Muscle of leg (tissue), 11 donors: Measurements from ENCODE around the gene ADARB2. TPM values are rescaled to one million over a fixed set of nuclear protein-coding genes. Genes with fewer than 3 reads are reported as not detected.

ENCODE experiments used
- DNase-seq: peaks from one replicate; pipeline ENCODE4 v3.0.0; 2013
- H3K27ac ChIP-seq: one replicate; pipeline ENCODE4 v1.5.1; 2013; ENCODE audit warnings: mild to moderate bottlenecking, low read length, control low read depth
- H3K27me3 ChIP-seq: one replicate; pipeline ENCODE4 v1.6.1; 2013; ENCODE audit warnings: low read length; ENCODE audit not compliant: control insufficient read depth, insufficient read depth
- H3K36me3 ChIP-seq: one replicate; pipeline ENCODE4 v1.6.1; 2013; ENCODE audit warnings: low read length; ENCODE audit not compliant: control insufficient read depth, insufficient read depth
- H3K4me1 ChIP-seq: one replicate; pipeline ENCODE4 v1.6.1; 2013; ENCODE audit warnings: low read length; ENCODE audit not compliant: control insufficient read depth, insufficient read depth
- H3K4me3 ChIP-seq: one replicate; pipeline ENCODE4 v1.5.1; 2013; ENCODE audit warnings: low read length, control low read depth
- H3K9me3 ChIP-seq: replicated peaks from 2 replicates; pipeline ENCODE4 v1.6.1; 2013; ENCODE audit warnings: low read depth, low read length; ENCODE audit not compliant: control insufficient read depth
- WGBS: methylation state at CpG from one replicate; pipeline ENCODE4 v1.1.5; 2013; ENCODE audit warnings: missing lambda C conversion rate; ENCODE audit not compliant: insufficient coverage; 5-methylcytosine and 5-hydroxymethylcytosine counted together
- polyA plus RNA-seq, 8 donors: library from polyadenylated mRNA; unstranded; fragments of 120-200 nt; gene quantifications; one replicate each; pipeline versions ENCODE4 v1.2.1 to v1.2.3, GENCODE V29; 2013; ENCODE audit warnings: inconsistent platforms in 1 of 8, low replicate concordance in 1 of 8; ENCODE audit not compliant: insufficient read length in 8 of 8, insufficient read depth in 1 of 8
- total RNA-seq: library from RNA; stranded (reverse); fragments of 120-200 nt; gene quantifications from one replicate; pipeline ENCODE4 v1.2.4, GENCODE V29; 2013

Gene ADARB2
- total and polyA plus RNA-seq, 9 donors: 0.13 to 0.38 (median 0.23) TPM

- Histone ChIP-seq H3K4me1 (no peaks in the 10 kb centered on the region), H3K27me3 (no peaks in the 10 kb centered on the region), H3K36me3 (no peaks in the 10 kb centered on the region), H3K4me3 (no peak overlapping the region), H3K9me3 (no peaks in the 10 kb centered on the region), H3K27ac (no peak overlapping the region)
- no peak for DNase-seq
- WGBS: 30% methylated on average over 7 of the region's 13 CpGs
These were observed 161.7 kb downstream of the ADARB2 start for GRCh38 chr10:1575481-1576244.

GRCh38 chr10:1574719-1575118, 162.6 kb downstream of the ADARB2 start:
- no peak for DNase-seq
- Histone ChIP-seq H3K27me3 (no peaks in the 10 kb centered on the region), H3K27ac (no peak overlapping the region), H3K9me3 (no peaks in the 10 kb centered on the region), H3K4me3 (no peak overlapping the region), H3K36me3 (no peaks in the 10 kb centered on the region), H3K4me1 (no peaks in the 10 kb centered on the region)
- WGBS: 88% methylated on average over 2 of the region's 2 CpGs

- no peaks in the 10 kb centered on the region for H3K36me3 ChIP-seq
- H3K27me3 ChIP-seq: no peaks in the 10 kb centered on the region
- no peaks in the 10 kb centered on the region for H3K4me1 ChIP-seq
- no peaks in the 10 kb centered on the region for H3K9me3 ChIP-seq
- no peak for DNase-seq
- 63% methylated on average over 8 of the region's 12 CpGs for WGBS
- H3K4me3 ChIP-seq: no peak overlapping the region
- H3K27ac ChIP-seq: no peak overlapping the region
These were observed 163.3 kb downstream of the ADARB2 start for GRCh38 chr10:1573981-1574380.

GRCh38 chr10:1573334-1573969, 163.9 kb downstream of the ADARB2 start:
- WGBS: 88% methylated on average over 3 of the region's 14 CpGs

GRCh38 chr10:1572519-1573333, 164.6 kb downstream of the ADARB2 start:
- no peak for DNase-seq
- no peak overlapping the region for H3K27ac ChIP-seq
- WGBS: 33% methylated on average over 8 of the region's 10 CpGs
- no peaks in the 10 kb centered on the region for H3K36me3 ChIP-seq
- no peak overlapping the region for H3K4me3 ChIP-seq
- peaks cover 2% of the 10 kb centered on the region for H3K27me3 ChIP-seq
- H3K4me1 ChIP-seq: no peaks in the 10 kb centered on the region
- no peaks in the 10 kb centered on the region for H3K9me3 ChIP-seq

More at GRCh38 chr10:1573334-1573969, 163.9 kb downstream of the ADARB2 start:
- Histone ChIP-seq H3K4me3 (no peak overlapping the region), H3K36me3 (no peaks in the 10 kb centered on the region), H3K4me1 (no peaks in the 10 kb centered on the region), H3K27me3 (no peaks in the 10 kb centered on the region), H3K9me3 (no peaks in the 10 kb centered on the region), H3K27ac (no peak overlapping the region)
- DNase-seq: no peak

GRCh38 chr10:1571587-1572237, 165.6 kb downstream of the ADARB2 start:
- Histone ChIP-seq H3K4me1 (no peaks in the 10 kb centered on the region), H3K36me3 (no peaks in the 10 kb centered on the region), H3K27ac (no peak overlapping the region), H3K27me3 (peaks cover 2% of the 10 kb centered on the region), H3K9me3 (no peaks in the 10 kb centered on the region), H3K4me3 (no peak overlapping the region)
- WGBS: 94% methylated on average over 3 of the region's 4 CpGs
- no peak for DNase-seq

GRCh38 chr10:1570416-1571051, 166.8 kb downstream of the ADARB2 start:
- WGBS: 62% methylated on average over 7 of the region's 10 CpGs
- peaks cover 2% of the 10 kb centered on the region for H3K27me3 ChIP-seq
- H3K4me3 ChIP-seq: no peak overlapping the region
- H3K9me3 ChIP-seq: no peaks in the 10 kb centered on the region
- no peak for DNase-seq
- no peaks in the 10 kb centered on the region for H3K4me1 ChIP-seq
- H3K27ac ChIP-seq: no peak overlapping the region
- H3K36me3 ChIP-seq: no peaks in the 10 kb centered on the region

- H3K9me3 ChIP-seq: no peaks in the 10 kb centered on the region
- no peak overlapping the region for H3K4me3 ChIP-seq
- H3K27me3 ChIP-seq: peaks cover 2% of the 10 kb centered on the region
- no peak overlapping the region for H3K27ac ChIP-seq
- 68% methylated on average over 5 of the region's 8 CpGs for WGBS
- DNase-seq: no peak
- no peaks in the 10 kb centered on the region for H3K4me1 ChIP-seq
- no peaks in the 10 kb centered on the region for H3K36me3 ChIP-seq
These were observed 168.1 kb downstream of the ADARB2 start for GRCh38 chr10:1569208-1569607.

GRCh38 chr10:1567742-1568495, 169.4 kb downstream of the ADARB2 start:
- no peak overlapping the region for H3K4me3 ChIP-seq
- H3K4me1 ChIP-seq: no peaks in the 10 kb centered on the region
- WGBS: 81% methylated on average over 19 of the region's 29 CpGs
- DNase-seq: no peak
- no peaks in the 10 kb centered on the region for H3K36me3 ChIP-seq
- no peak overlapping the region for H3K27ac ChIP-seq
- H3K27me3 ChIP-seq: peaks cover 2% of the 10 kb centered on the region
- no peaks in the 10 kb centered on the region for H3K9me3 ChIP-seq
